ENCODE data around the gene CRYBB1. TPM values are rescaled to one million over a fixed set of nuclear protein-coding genes. Genes with fewer than 3 reads are reported as not detected.

Gene CRYBB1
- total RNA-seq, 1 experiment from 2014 or later: 1.9 TPM

- no peak for DNase-seq
- Histone ChIP-seq H3K27me3 (ENCODE audit: control insufficient read depth, insufficient read depth, low read length) (no peaks in the 10 kb centered on the region), H3K4me3 (ENCODE audit: insufficient read depth, low read depth, low read length) (no peak overlapping the region), H3K36me3 (replicated peaks; ENCODE audit: control insufficient read depth, insufficient read depth, low read length) (no peaks in the 10 kb centered on the region)
Measured at GRCh38 chr22:26604368-26604767, 13.5 kb downstream of the CRYBB1 start.

- DNase-seq: no peak
- H3K27me3 ChIP-seq (ENCODE audit: control insufficient read depth, insufficient read depth, low read length): no peaks in the 10 kb centered on the region
- no peaks in the 10 kb centered on the region for H3K36me3 ChIP-seq (replicated peaks; ENCODE audit: control insufficient read depth, insufficient read depth, low read length)
- no peak overlapping the region for H3K4me3 ChIP-seq (ENCODE audit: insufficient read depth, low read depth, low read length)
Measured at GRCh38 chr22:26602127-26602526, 15.7 kb downstream of the CRYBB1 start.

- Histone ChIP-seq H3K4me3 (ENCODE audit: insufficient read depth, low read depth, low read length) (no peak overlapping the region), H3K27me3 (ENCODE audit: control insufficient read depth, insufficient read depth, low read length) (no peaks in the 10 kb centered on the region)
Measured at GRCh38 chr22:26601726-26602125, 16.1 kb downstream of the CRYBB1 start.

GRCh38 chr22:26599505-26599904 lies 18.3 kb downstream of the CRYBB1 start:
- no peak overlapping the region for H3K4me3 ChIP-seq (ENCODE audit: insufficient read depth, low read depth, low read length)
- no peaks in the 10 kb centered on the region for H3K36me3 ChIP-seq (replicated peaks; ENCODE audit: control insufficient read depth, insufficient read depth, low read length)
- no peaks in the 10 kb centered on the region for H3K27me3 ChIP-seq (ENCODE audit: control insufficient read depth, insufficient read depth, low read length)
- no peak for DNase-seq

More at GRCh38 chr22:26601726-26602125, 16.1 kb downstream of the CRYBB1 start:
- DNase-seq: no peak
- no peaks in the 10 kb centered on the region for H3K36me3 ChIP-seq (replicated peaks; ENCODE audit: control insufficient read depth, insufficient read depth, low read length)

GRCh38 chr22:26597480-26597879 lies 20.3 kb downstream of the CRYBB1 start:
- no peaks in the 10 kb centered on the region for H3K36me3 ChIP-seq (replicated peaks; ENCODE audit: control insufficient read depth, insufficient read depth, low read length)
- no peaks in the 10 kb centered on the region for H3K27me3 ChIP-seq (ENCODE audit: control insufficient read depth, insufficient read depth, low read length)
- DNase-seq: no peak
- no peak overlapping the region for H3K4me3 ChIP-seq (ENCODE audit: insufficient read depth, low read depth, low read length)

GRCh38 chr22:26597026-26597425 lies 20.8 kb downstream of the CRYBB1 start:
- H3K27me3 ChIP-seq (ENCODE audit: control insufficient read depth, insufficient read depth, low read length): no peaks in the 10 kb centered on the region
- H3K4me3 ChIP-seq (ENCODE audit: insufficient read depth, low read depth, low read length): no peak overlapping the region
- no peaks in the 10 kb centered on the region for H3K36me3 ChIP-seq (replicated peaks; ENCODE audit: control insufficient read depth, insufficient read depth, low read length)
- no peak for DNase-seq

GRCh38 chr22:26593763-26594162 lies 24.1 kb downstream of the CRYBB1 start:
- no peaks in the 10 kb centered on the region for H3K36me3 ChIP-seq (replicated peaks; ENCODE audit: control insufficient read depth, insufficient read depth, low read length)
- H3K4me3 ChIP-seq (ENCODE audit: insufficient read depth, low read depth, low read length): no peak overlapping the region
- no peaks in the 10 kb centered on the region for H3K27me3 ChIP-seq (ENCODE audit: control insufficient read depth, insufficient read depth, low read length)
- DNase-seq: no peak

- Histone ChIP-seq H3K27me3 (ENCODE audit: control insufficient read depth, insufficient read depth, low read length) (no peaks in the 10 kb centered on the region), H3K4me3 (ENCODE audit: insufficient read depth, low read depth, low read length) (no peak overlapping the region), H3K36me3 (replicated peaks; ENCODE audit: control insufficient read depth, insufficient read depth, low read length) (peaks cover 2% of the 10 kb centered on the region)
- no peak for DNase-seq
Measured at GRCh38 chr22:26592421-26592891, 25.4 kb downstream of the CRYBB1 start.

- peak; percentile 98 for DNase-seq
- H3K4me3 ChIP-seq (ENCODE audit: insufficient read depth, low read depth, low read length): peak within 1 kb of the TSS; percentile 88
- no peaks in the 10 kb centered on the region for H3K27me3 ChIP-seq (ENCODE audit: control insufficient read depth, insufficient read depth, low read length)
- peaks cover 4% of the 10 kb centered on the region for H3K36me3 ChIP-seq (replicated peaks; ENCODE audit: control insufficient read depth, insufficient read depth, low read length)
Measured at GRCh38 chr22:26589845-26590736, 27.7 kb downstream of the CRYBB1 start, which contains the start of gene TPST2. Gene TPST2 (minus strand): TSS chr22:26590132. CDS start chr22:26541630, 48,502 bp downstream.

- Histone ChIP-seq H3K36me3 (replicated peaks; ENCODE audit: control insufficient read depth, insufficient read depth, low read length) (peaks cover 4% of the 10 kb centered on the region), H3K4me3 (ENCODE audit: insufficient read depth, low read depth, low read length) (peak overlapping the region; percentile 88), H3K27me3 (ENCODE audit: control insufficient read depth, insufficient read depth, low read length) (no peaks in the 10 kb centered on the region)
- peak; percentile 74 for DNase-seq
Measured at GRCh38 chr22:26589367-26589844, 28.4 kb downstream of the CRYBB1 start.

GRCh38 chr22:26588729-26589366 lies 29.0 kb downstream of the CRYBB1 start:
- H3K4me3 ChIP-seq (ENCODE audit: insufficient read depth, low read depth, low read length): peak overlapping the region; percentile 88
- H3K36me3 ChIP-seq (replicated peaks; ENCODE audit: control insufficient read depth, insufficient read depth, low read length): peaks cover 6% of the 10 kb centered on the region
- H3K27me3 ChIP-seq (ENCODE audit: control insufficient read depth, insufficient read depth, low read length): no peaks in the 10 kb centered on the region
- DNase-seq: no peak

- no peak overlapping the region for H3K4me3 ChIP-seq (ENCODE audit: insufficient read depth, low read depth, low read length)
- no peak for DNase-seq
- no peaks in the 10 kb centered on the region for H3K27me3 ChIP-seq (ENCODE audit: control insufficient read depth, insufficient read depth, low read length)
- H3K36me3 ChIP-seq (replicated peaks; ENCODE audit: control insufficient read depth, insufficient read depth, low read length): peaks cover 6% of the 10 kb centered on the region
Measured at GRCh38 chr22:26587991-26588613, 29.7 kb downstream of the CRYBB1 start.

GRCh38 chr22:26586556-26587325 lies 31.1 kb downstream of the CRYBB1 start:
- Histone ChIP-seq H3K36me3 (replicated peaks; ENCODE audit: control insufficient read depth, insufficient read depth, low read length) (peaks cover 12% of the 10 kb centered on the region), H3K27me3 (ENCODE audit: control insufficient read depth, insufficient read depth, low read length) (no peaks in the 10 kb centered on the region), H3K4me3 (ENCODE audit: insufficient read depth, low read depth, low read length) (no peak overlapping the region)
- no peak for DNase-seq

Measured in H7 (cell line).